ENCODE data around the gene MIPOL1.
"Not testable (repeated sequence)": the region's sequence is repeated elsewhere in the genome, so short reads cannot be mapped to it uniquely, and the experiment has no call there.

MIPOL1 gene, protein sequence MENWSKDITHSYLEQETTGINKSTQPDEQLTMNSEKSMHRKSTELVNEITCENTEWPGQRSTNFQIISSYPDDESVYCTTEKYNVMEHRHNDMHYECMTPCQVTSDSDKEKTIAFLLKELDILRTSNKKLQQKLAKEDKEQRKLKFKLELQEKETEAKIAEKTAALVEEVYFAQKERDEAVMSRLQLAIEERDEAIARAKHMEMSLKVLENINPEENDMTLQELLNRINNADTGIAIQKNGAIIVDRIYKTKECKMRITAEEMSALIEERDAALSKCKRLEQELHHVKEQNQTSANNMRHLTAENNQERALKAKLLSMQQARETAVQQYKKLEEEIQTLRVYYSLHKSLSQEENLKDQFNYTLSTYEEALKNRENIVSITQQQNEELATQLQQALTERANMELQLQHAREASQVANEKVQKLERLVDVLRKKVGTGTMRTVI

DNA sequence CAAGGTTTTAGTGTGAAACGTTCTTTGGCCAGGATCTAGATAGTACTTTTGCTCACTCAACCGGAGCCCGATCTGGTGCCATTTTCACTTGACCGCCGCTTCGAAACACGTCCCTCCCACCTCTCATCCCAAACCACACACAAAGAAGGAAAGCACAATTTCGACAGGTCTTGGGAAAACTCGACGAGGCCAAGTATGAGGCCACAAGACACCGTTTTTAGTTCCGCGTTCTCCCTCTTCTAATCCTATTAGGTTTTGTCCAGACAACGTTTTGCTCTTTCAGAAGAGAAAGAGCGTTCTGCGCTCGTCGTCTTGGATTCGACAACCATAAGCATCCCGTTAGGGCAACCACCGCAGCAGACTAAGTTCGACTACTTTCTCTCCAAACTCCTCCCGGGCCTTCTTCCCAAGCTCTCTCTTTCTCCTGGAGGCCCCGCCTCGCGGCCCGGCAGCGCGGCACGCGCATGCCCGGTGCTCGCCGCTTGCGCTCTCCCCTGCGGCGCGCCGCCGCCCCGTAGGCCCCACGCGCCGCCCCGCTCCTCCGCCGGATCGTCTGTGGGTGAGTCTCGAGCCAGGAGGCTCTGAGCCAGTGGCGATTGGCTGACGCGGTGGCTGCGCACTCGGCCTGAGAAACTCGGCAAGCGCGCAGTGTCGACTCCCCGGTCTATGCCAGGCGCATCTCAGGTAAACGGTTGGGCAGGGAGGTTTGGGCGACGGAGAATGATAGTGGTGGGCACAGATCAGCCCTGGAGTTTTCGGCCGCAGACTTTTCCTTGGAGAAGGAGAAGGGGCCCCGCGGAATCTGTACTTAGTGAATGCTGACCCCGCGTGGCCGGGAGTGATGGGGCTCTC, at the start of gene MIPOL1:
Gene MIPOL1 (plus strand): TSS at position 517 of the 852 bp plus-strand sequence. CDS start 49,952 bp downstream, outside the sequence.
- in situ Hi-C loops (cut with HindIII; ENCODE audit: low sequenced_read_pairs), result no loop called here
- TF ChIP-seq, protein P1, sequence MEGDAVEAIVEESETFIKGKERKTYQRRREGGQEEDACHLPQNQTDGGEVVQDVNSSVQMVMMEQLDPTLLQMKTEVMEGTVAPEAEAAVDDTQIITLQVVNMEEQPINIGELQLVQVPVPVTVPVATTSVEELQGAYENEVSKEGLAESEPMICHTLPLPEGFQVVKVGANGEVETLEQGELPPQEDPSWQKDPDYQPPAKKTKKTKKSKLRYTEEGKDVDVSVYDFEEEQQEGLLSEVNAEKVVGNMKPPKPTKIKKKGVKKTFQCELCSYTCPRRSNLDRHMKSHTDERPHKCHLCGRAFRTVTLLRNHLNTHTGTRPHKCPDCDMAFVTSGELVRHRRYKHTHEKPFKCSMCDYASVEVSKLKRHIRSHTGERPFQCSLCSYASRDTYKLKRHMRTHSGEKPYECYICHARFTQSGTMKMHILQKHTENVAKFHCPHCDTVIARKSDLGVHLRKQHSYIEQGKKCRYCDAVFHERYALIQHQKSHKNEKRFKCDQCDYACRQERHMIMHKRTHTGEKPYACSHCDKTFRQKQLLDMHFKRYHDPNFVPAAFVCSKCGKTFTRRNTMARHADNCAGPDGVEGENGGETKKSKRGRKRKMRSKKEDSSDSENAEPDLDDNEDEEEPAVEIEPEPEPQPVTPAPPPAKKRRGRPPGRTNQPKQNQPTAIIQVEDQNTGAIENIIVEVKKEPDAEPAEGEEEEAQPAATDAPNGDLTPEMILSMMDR (IDR thresholded peaks at IDR 0.05; ENCODE audit: low read depth, low read length), result peak; percentile 43
- DNase-seq (ENCODE audit: low read depth, low spot score), result peak; percentile 91
- peak within 1 kb of the TSS; percentile 77 for H3K4me3 ChIP-seq (ENCODE audit: low read depth, low read length)

DNA sequence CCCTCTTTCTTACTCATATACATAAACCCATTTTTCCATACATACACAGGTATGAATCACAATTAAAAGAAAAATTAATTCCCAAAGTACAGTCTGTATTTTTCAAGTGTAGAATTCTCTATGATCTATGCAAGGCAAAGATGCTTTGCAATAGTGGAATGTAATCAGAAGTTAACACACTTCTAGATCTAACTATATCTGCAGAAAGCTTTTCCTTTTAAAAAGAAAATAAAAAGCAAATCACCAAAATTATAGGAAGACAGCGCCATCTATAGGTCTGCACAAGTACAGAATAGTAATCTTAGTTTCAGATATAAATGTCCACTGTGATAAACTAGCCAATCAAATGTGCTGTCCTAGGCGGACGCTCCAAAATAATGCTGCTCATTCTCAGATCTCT, 47.3 kb upstream of the MIPOL1 start:
- H3K4me3 ChIP-seq (ENCODE audit: low read depth, low read length), result no peak overlapping the region
- peak; percentile 65 for DNase-seq (ENCODE audit: low read depth, low spot score)
- TF ChIP-seq, protein P1 (IDR thresholded peaks at IDR 0.05; ENCODE audit: low read depth, low read length), result peak; percentile 64

DNA sequence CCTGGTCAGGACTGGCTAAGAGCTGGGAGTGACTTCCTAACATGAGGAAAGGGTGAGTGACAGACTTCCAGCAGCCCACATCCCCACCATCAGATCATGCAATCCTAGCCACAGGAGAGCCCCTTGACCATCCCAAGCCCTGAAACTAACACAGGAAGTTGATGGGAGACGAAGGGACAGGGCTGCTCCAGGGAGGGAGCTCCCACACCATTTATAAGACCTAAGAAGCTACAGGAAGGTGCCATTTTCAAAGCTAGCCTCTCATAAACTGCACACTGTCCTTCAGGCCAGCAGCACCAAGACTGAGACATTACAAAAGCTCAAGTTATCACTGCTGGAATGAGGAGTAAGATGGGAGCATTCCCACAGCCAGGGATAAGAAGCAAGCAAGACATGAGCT, 44.7 kb upstream of the MIPOL1 start:
- TF ChIP-seq, protein P1 (IDR thresholded peaks at IDR 0.05; ENCODE audit: low read depth, low read length), result no peak
- in situ Hi-C loops (cut with HindIII; ENCODE audit: low sequenced_read_pairs), result no loop called here
- no peak overlapping the region for H3K4me3 ChIP-seq (ENCODE audit: low read depth, low read length)
- no peak for DNase-seq (ENCODE audit: low read depth, low spot score)

More for the DNA sequence above, 47.3 kb upstream of the MIPOL1 start:
- in situ Hi-C loops (cut with HindIII; ENCODE audit: low sequenced_read_pairs), result no loop called here

DNA sequence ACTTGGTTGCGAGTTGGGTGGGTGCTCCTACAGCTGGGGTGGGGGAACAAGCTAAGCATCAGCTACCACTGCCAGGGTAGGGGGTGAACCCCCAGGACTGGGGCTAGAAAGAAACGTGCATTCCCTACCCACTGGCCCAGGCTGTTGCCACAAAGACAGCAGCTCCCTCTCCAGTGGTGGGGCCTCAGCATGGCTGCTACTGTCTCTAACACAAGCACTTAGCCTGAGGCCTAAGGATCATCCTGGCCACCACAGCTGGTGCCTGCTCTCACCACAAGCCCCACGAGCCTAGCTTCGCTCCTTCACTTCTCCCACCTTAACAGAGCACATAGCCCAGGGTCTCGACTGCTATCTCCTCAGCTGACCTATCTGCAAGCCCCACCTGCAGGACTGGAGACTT, 44.3 kb upstream of the MIPOL1 start:
- no peak for DNase-seq (ENCODE audit: low read depth, low spot score)
- TF ChIP-seq, protein P1 (IDR thresholded peaks at IDR 0.05; ENCODE audit: low read depth, low read length), result no peak
- H3K4me3 ChIP-seq (ENCODE audit: low read depth, low read length), result no peak overlapping the region
- in situ Hi-C loops (cut with HindIII; ENCODE audit: low sequenced_read_pairs), result no loop called here

DNA sequence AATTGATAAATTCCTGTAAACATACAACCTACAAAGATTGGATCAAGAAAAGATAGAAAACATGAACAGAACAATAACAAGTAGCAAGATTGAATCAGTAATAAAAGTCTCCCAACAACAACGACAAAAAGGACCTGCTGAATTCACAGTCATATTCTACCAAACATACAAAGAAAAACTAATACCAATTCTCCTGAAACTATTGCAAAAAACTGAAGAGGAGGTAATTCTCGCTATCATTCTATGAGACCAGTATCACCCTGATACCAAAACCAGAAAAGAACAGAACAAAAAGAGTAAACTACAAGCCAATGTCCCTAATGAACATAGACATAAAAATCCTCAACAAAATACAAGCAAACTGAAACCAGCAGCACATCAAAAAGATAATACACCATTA, 39.8 kb upstream of the MIPOL1 start:
- DNase-seq (ENCODE audit: low read depth, low spot score), result no peak
- in situ Hi-C loops (cut with HindIII; ENCODE audit: low sequenced_read_pairs), result no loop called here
- no peak overlapping the region for H3K4me3 ChIP-seq (ENCODE audit: low read depth, low read length)
- TF ChIP-seq, protein P1 (IDR thresholded peaks at IDR 0.05; ENCODE audit: low read depth, low read length), result no peak

DNA sequence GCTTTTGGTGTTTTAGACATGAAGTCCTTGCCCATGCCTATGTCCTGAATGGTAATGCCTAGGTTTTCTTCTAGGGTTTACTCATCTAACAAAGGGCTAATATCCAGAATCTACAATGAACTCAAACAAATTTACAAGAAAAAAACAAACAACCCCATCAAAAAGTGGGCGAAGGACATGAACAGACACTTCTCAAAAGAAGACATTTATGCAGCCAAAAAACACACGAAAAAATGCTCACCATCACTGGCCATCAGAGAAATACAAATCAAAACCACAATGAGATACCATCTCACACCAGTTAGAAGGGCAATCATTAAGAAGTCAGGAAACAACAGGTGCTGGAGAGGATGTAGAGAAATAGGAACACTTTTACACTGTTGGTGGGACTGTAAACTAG, 35.4 kb upstream of the MIPOL1 start:
- DNase-seq (ENCODE audit: low read depth, low spot score); in situ Hi-C loops (cut with HindIII; ENCODE audit: low sequenced_read_pairs); H3K4me3 ChIP-seq (ENCODE audit: low read depth, low read length): not testable (repeated sequence)
